ENCODE data around the gene TJAP1.

The TJAP1 gene

DNA sequence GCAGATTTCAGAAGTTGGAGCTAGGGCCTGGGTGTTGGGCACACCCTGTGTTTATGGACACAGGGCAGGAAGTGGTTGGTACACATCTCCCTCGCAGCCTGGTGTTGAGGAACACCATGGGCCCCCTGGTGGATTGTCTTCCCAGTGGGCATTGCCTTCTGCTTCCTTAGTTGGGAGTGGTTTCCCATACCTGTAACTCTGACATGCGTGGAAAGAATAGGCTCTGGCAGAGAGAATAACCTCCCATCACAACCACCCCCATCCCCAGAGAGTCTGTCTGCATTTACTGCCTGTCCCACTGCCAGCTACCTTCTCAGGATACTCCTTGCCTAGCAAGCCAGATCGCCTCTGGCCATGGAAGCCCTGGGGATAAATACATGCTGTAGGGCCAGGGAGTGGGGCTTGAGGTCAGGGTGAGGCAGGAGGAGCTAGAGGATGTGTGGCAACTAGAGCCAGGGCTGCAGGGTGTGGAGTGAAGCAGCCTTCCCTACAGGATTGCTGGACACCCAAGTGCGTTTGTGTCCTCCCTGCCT, 18.1 kb downstream of the TJAP1 start:
- TF ChIP-seq, protein P1, sequence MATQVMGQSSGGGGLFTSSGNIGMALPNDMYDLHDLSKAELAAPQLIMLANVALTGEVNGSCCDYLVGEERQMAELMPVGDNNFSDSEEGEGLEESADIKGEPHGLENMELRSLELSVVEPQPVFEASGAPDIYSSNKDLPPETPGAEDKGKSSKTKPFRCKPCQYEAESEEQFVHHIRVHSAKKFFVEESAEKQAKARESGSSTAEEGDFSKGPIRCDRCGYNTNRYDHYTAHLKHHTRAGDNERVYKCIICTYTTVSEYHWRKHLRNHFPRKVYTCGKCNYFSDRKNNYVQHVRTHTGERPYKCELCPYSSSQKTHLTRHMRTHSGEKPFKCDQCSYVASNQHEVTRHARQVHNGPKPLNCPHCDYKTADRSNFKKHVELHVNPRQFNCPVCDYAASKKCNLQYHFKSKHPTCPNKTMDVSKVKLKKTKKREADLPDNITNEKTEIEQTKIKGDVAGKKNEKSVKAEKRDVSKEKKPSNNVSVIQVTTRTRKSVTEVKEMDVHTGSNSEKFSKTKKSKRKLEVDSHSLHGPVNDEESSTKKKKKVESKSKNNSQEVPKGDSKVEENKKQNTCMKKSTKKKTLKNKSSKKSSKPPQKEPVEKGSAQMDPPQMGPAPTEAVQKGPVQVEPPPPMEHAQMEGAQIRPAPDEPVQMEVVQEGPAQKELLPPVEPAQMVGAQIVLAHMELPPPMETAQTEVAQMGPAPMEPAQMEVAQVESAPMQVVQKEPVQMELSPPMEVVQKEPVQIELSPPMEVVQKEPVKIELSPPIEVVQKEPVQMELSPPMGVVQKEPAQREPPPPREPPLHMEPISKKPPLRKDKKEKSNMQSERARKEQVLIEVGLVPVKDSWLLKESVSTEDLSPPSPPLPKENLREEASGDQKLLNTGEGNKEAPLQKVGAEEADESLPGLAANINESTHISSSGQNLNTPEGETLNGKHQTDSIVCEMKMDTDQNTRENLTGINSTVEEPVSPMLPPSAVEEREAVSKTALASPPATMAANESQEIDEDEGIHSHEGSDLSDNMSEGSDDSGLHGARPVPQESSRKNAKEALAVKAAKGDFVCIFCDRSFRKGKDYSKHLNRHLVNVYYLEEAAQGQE (IDR thresholded peaks at IDR 0.05; ENCODE audit: insufficient replicate concordance, low read depth): no peak
- TF ChIP-seq POLR2AphosphoS5 (IDR thresholded peaks at IDR 0.05; ENCODE audit: low read depth) (no peak), GABPA (IDR thresholded peaks at IDR 0.05; ENCODE audit: low read depth) (no peak), SPI1 (IDR thresholded peaks at IDR 0.05; ENCODE audit: borderline replicate concordance, low read depth) (peak; percentile 13; the same call in 1 of the 2 replicates)
- no peaks in the 10 kb centered on the region for H3K27me3 ChIP-seq (ENCODE audit: insufficient read depth, poor library complexity, severe bottlenecking)
- H3K4me3 ChIP-seq (replicated peaks; ENCODE audit: insufficient read depth, low read length): no peak overlapping the region
- DNase-seq (ENCODE audit: low read depth in 1 of 2, low spot score in 1 of 2): peak in 1 of 2 experiments; percentile 35
- H3K27ac ChIP-seq (replicated peaks): no peak overlapping the region

DNA sequence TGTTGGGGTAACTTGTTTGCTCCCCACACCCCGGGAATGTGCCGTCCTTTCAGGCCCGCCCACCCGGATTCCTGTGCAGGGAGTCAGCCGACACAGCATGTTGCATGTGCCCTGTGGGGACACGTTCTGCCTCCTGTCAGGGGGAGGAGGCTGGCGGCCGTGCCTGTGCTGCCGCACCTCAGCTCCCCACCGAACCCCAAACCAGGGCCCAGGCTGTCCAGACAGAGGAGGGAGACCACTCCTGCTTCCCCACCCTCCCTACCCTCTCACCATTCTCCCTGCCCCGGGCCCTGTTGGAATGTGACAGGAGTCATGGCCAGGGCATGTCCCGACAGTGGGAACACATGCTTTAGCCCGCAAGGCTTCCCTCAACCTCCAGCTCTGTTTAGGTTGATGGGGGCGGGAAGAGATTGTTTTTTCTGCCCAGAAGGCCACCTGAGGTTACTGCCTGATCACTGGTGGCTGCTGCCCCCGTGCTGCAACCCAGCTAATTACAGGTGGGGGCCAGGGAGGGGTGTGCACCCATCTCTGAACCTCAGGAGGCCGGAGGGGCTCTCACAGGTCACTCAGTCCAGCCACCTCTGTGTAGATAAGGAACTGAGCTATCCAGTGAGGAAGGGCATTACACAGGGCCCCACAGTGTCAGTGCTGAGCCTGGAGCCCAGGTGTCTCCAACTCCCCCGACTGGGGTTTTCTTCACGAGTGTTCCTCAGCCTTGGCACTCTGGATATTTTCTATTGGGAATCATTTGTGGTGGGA, 19.2 kb downstream of the TJAP1 start:
- no peak for DNase-seq (ENCODE audit: low read depth in 1 of 2, low spot score in 1 of 2)
- H3K4me3 ChIP-seq (replicated peaks; ENCODE audit: insufficient read depth, low read length): no peak overlapping the region
- no peaks in the 10 kb centered on the region for H3K27me3 ChIP-seq (ENCODE audit: insufficient read depth, poor library complexity, severe bottlenecking)
- TF ChIP-seq POLR2AphosphoS5 (IDR thresholded peaks at IDR 0.05; ENCODE audit: low read depth): no peak
- TF ChIP-seq GABPA (IDR thresholded peaks at IDR 0.05; ENCODE audit: low read depth): no peak
- TF ChIP-seq, protein P1 (IDR thresholded peaks at IDR 0.05; ENCODE audit: insufficient replicate concordance, low read depth): no peak
- TF ChIP-seq, protein P2, sequence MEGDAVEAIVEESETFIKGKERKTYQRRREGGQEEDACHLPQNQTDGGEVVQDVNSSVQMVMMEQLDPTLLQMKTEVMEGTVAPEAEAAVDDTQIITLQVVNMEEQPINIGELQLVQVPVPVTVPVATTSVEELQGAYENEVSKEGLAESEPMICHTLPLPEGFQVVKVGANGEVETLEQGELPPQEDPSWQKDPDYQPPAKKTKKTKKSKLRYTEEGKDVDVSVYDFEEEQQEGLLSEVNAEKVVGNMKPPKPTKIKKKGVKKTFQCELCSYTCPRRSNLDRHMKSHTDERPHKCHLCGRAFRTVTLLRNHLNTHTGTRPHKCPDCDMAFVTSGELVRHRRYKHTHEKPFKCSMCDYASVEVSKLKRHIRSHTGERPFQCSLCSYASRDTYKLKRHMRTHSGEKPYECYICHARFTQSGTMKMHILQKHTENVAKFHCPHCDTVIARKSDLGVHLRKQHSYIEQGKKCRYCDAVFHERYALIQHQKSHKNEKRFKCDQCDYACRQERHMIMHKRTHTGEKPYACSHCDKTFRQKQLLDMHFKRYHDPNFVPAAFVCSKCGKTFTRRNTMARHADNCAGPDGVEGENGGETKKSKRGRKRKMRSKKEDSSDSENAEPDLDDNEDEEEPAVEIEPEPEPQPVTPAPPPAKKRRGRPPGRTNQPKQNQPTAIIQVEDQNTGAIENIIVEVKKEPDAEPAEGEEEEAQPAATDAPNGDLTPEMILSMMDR (IDR thresholded peaks at IDR 0.05; ENCODE audit: insufficient read depth, low read length): no peak
- TF ChIP-seq SPI1 (IDR thresholded peaks at IDR 0.05; ENCODE audit: borderline replicate concordance, low read depth): no peak
- no peak overlapping the region for H3K27ac ChIP-seq (replicated peaks)

DNA sequence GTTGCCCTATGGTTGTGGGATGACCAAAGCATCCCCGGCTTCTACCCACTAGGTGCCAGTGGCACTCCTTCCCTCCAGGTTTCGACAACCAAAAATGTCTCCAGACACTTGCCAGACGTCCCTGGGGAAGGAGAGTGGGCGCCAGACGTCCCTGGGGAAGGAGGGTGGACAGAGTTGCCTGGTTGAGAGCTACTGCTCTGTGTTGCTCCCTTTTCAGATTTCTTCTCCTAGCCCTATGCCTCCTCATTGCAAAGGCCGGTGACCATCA, 19.7 kb downstream of the TJAP1 start:
- Histone ChIP-seq H3K27ac (replicated peaks) (no peak overlapping the region), H3K4me3 (replicated peaks; ENCODE audit: insufficient read depth, low read length) (no peak overlapping the region), H3K27me3 (ENCODE audit: insufficient read depth, poor library complexity, severe bottlenecking) (no peaks in the 10 kb centered on the region)
- TF ChIP-seq SPI1 (IDR thresholded peaks at IDR 0.05; ENCODE audit: borderline replicate concordance, low read depth) (no peak), POLR2AphosphoS5 (IDR thresholded peaks at IDR 0.05; ENCODE audit: low read depth) (no peak), GABPA (IDR thresholded peaks at IDR 0.05; ENCODE audit: low read depth) (no peak)
- TF ChIP-seq, protein P1 (IDR thresholded peaks at IDR 0.05; ENCODE audit: insufficient replicate concordance, low read depth): no peak
- TF ChIP-seq, protein P2 (IDR thresholded peaks at IDR 0.05; ENCODE audit: insufficient read depth, low read length): no peak
- DNase-seq (ENCODE audit: low read depth in 1 of 2, low spot score in 1 of 2): no peak

All from HL-60 (cell line).